GM23338 (cell line): ENCODE data around the gene RAB20. TPM values are rescaled to one million over a fixed set of nuclear protein-coding genes. Genes with fewer than 3 reads are reported as not detected.

Experiments used
- CREB1 ChIP-seq: fragments of 250-450 bp; sonication (Bioruptor Pico); IDR thresholded peaks from 2 replicates; pipeline ENCODE4 v1.5.0; 2020; ENCODE audit warnings: low read depth, mild to moderate bottlenecking, moderate library complexity
- POLR2AphosphoS5 ChIP-seq: IDR thresholded peaks from 2 replicates; pipeline ENCODE4 v1.6.1; 2016; ENCODE audit warnings: antibody characterized with exemption, low read depth
- polyA plus RNA-seq: library from polyadenylated mRNA; unstranded; fragments of >200 nt; fragmentation: Nextera tagmentation; extraction: Ambion mirVana; gene quantifications from 2 replicates; pipeline ENCODE4 v1.2.1, GENCODE V29; 2016
- total RNA-seq: library from RNA; depleted of rRNA; stranded (reverse); fragments of >200 nt; shearing (Covaris generic); gene quantifications from 2 replicates; pipeline ENCODE4 v1.2.3, GENCODE V29; 2014
- TF ChIP-seq, protein P1 (sequence below): fragments of 250-450 bp; sonication (Bioruptor Pico); IDR thresholded peaks from 2 replicates; pipeline ENCODE4 v1.5.0; 2020; ENCODE audit warnings: mild to moderate bottlenecking, moderate library complexity
- TF ChIP-seq, protein P2 (sequence below), 2 experiments: fragments of 200-600 bp in 1 of 2; sonication (generic) in 1 of 2; conservative IDR thresholded peaks; 2 replicates each; pipeline versions ENCODE4 v1.5.1 to v1.6.1; 2016 to 2017; ENCODE audit warnings: antibody characterized with exemption in 2 of 2, low read depth in 2 of 2, mild to moderate bottlenecking in 2 of 2, moderate library complexity in 1 of 2
- TF ChIP-seq, protein P3 (sequence below): IDR thresholded peaks from one replicate; pipeline ENCODE4 v1.6.1; 2018; ENCODE audit warnings: antibody characterized with exemption; ENCODE audit not compliant: unreplicated experiment

Gene RAB20
- total and polyA plus RNA-seq, 2 experiments from 2014 or later = 12.3 to 26.6 TPM

DNA sequence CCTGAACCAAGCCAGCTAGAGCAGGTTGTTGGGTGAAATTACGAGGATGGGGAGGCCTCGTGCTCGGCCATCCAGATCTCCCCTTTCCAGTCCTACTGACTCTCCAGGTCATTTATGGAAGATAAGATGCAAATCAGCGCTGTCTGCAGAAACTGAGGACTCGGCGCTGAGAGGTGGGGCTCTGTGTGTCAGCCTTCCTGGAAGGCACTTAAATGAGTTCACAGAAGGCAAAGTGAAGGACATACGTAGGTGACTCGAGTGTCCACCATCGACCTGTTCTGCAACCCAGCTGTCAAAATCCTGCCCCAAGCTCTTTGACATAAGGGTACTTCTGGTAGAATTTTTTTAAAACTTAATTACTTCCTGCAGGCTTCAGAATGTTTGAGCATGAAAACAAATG, 86.4 kb downstream of the RAB20 start (continued):
- TF ChIP-seq, protein P1, sequence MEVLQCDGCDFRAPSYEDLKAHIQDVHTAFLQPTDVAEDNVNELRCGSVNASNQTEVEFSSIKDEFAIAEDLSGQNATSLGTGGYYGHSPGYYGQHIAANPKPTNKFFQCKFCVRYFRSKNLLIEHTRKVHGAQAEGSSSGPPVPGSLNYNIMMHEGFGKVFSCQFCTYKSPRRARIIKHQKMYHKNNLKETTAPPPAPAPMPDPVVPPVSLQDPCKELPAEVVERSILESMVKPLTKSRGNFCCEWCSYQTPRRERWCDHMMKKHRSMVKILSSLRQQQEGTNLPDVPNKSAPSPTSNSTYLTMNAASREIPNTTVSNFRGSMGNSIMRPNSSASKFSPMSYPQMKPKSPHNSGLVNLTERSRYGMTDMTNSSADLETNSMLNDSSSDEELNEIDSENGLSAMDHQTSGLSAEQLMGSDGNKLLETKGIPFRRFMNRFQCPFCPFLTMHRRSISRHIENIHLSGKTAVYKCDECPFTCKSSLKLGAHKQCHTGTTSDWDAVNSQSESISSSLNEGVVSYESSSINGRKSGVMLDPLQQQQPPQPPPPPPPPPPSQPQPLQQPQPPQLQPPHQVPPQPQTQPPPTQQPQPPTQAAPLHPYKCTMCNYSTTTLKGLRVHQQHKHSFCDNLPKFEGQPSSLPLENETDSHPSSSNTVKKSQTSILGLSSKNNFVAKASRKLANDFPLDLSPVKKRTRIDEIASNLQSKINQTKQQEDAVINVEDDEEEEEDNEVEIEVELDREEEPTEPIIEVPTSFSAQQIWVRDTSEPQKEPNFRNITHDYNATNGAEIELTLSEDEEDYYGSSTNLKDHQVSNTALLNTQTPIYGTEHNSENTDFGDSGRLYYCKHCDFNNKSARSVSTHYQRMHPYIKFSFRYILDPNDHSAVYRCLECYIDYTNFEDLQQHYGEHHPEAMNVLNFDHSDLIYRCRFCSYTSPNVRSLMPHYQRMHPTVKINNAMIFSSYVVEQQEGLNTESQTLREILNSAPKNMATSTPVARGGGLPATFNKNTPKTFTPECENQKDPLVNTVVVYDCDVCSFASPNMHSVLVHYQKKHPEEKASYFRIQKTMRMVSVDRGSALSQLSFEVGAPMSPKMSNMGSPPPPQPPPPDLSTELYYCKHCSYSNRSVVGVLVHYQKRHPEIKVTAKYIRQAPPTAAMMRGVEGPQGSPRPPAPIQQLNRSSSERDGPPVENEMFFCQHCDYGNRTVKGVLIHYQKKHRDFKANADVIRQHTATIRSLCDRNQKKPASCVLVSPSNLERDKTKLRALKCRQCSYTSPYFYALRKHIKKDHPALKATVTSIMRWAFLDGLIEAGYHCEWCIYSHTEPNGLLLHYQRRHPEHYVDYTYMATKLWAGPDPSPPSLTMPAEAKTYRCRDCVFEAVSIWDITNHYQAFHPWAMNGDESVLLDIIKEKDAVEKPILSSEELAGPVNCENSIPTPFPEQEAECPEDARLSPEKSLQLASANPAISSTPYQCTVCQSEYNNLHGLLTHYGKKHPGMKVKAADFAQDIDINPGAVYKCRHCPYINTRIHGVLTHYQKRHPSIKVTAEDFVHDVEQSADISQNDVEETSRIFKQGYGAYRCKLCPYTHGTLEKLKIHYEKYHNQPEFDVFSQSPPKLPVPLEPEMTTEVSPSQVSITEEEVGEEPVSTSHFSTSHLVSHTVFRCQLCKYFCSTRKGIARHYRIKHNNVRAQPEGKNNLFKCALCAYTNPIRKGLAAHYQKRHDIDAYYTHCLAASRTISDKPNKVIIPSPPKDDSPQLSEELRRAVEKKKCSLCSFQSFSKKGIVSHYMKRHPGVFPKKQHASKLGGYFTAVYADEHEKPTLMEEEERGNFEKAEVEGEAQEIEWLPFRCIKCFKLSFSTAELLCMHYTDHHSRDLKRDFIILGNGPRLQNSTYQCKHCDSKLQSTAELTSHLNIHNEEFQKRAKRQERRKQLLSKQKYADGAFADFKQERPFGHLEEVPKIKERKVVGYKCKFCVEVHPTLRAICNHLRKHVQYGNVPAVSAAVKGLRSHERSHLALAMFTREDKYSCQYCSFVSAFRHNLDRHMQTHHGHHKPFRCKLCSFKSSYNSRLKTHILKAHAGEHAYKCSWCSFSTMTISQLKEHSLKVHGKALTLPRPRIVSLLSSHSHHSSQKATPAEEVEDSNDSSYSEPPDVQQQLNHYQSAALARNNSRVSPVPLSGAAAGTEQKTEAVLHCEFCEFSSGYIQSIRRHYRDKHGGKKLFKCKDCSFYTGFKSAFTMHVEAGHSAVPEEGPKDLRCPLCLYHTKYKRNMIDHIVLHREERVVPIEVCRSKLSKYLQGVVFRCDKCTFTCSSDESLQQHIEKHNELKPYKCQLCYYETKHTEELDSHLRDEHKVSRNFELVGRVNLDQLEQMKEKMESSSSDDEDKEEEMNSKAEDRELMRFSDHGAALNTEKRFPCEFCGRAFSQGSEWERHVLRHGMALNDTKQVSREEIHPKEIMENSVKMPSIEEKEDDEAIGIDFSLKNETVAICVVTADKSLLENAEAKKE (CRISPR knock-in tag) = no peak
- TF ChIP-seq POLR2AphosphoS5 (no peak), CREB1 (no peak)
- TF ChIP-seq, protein P2, sequence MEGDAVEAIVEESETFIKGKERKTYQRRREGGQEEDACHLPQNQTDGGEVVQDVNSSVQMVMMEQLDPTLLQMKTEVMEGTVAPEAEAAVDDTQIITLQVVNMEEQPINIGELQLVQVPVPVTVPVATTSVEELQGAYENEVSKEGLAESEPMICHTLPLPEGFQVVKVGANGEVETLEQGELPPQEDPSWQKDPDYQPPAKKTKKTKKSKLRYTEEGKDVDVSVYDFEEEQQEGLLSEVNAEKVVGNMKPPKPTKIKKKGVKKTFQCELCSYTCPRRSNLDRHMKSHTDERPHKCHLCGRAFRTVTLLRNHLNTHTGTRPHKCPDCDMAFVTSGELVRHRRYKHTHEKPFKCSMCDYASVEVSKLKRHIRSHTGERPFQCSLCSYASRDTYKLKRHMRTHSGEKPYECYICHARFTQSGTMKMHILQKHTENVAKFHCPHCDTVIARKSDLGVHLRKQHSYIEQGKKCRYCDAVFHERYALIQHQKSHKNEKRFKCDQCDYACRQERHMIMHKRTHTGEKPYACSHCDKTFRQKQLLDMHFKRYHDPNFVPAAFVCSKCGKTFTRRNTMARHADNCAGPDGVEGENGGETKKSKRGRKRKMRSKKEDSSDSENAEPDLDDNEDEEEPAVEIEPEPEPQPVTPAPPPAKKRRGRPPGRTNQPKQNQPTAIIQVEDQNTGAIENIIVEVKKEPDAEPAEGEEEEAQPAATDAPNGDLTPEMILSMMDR (conservative IDR thresholded peaks at IDR 0.05; ENCODE audit: low read depth in 2 of 2) = no peak
- TF ChIP-seq, protein P3, sequence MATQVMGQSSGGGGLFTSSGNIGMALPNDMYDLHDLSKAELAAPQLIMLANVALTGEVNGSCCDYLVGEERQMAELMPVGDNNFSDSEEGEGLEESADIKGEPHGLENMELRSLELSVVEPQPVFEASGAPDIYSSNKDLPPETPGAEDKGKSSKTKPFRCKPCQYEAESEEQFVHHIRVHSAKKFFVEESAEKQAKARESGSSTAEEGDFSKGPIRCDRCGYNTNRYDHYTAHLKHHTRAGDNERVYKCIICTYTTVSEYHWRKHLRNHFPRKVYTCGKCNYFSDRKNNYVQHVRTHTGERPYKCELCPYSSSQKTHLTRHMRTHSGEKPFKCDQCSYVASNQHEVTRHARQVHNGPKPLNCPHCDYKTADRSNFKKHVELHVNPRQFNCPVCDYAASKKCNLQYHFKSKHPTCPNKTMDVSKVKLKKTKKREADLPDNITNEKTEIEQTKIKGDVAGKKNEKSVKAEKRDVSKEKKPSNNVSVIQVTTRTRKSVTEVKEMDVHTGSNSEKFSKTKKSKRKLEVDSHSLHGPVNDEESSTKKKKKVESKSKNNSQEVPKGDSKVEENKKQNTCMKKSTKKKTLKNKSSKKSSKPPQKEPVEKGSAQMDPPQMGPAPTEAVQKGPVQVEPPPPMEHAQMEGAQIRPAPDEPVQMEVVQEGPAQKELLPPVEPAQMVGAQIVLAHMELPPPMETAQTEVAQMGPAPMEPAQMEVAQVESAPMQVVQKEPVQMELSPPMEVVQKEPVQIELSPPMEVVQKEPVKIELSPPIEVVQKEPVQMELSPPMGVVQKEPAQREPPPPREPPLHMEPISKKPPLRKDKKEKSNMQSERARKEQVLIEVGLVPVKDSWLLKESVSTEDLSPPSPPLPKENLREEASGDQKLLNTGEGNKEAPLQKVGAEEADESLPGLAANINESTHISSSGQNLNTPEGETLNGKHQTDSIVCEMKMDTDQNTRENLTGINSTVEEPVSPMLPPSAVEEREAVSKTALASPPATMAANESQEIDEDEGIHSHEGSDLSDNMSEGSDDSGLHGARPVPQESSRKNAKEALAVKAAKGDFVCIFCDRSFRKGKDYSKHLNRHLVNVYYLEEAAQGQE = no peak
